Stimulated activated CD8-positive, alpha-beta memory T cell treated with anti-CD3 and anti-CD28 coated beads, Interleukin-7, amount 100 ng/mL, for 1 hour (primary cell): ENCODE data around the gene GBP4.

Experiments
- DNase-seq, 2 donors: peaks; one replicate each; pipeline ENCODE4 v3.0.0-alpha.2; 2020; ENCODE audit warnings: low read depth in 2 of 2

The GBP4 gene

DNA sequence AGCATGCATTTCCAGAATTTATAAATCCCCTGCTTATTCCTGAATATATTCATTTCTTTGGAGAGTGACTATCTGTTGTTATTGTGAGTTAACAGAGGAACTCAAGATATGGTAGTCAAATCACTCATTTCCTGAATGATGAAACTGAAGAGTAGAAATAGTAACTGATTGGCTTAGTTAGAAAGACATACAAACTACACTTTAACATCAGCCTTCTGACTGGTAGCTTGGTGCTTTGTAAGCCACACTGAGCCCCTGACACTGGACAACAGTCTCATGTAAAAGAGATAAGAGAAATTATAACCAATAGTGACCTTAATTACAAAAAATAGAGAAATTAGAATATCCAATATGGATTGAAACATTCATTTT is 27.7 kb downstream of the GBP4 start:
- no peak for DNase-seq

DNA sequence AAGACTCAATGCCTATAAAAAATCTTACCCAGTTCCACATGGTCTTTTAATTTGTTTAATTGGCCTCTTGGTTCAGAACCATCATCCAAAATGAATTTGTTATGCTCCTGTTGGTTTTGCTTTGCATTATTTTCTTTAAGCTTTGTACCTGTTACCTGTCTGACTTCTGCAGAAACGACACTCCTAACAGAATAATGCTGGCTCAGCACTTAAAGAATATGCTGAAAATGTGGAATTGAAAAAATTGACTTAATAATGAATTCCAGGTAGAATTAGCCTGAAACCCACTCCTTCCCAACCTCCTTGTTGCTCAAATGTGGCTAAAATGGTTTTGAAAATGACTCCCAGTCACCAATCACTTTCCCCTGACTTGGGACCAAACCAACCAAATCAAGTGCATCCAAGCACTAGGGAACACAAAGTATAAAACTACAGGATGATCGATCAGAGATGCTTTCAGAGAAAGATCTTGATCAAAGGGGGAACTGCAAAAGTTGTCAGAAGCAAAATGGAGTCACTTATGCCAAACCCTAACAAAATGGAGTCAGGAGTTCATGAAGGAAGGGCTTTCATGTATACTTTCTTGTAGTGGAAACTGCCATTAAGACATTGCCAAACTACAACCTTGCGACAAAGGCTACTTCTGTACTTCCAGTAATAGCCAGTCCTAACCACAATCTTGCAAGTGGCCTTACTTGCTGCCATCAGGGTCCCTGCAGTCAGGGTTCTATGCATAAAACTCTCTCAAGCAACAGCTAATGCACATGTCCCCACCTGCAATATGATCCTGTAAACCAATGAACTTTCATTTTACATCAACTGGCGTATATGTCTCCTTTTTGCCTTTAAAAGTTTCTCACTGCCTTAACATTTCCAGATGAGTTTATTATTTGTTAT is 28.3 kb downstream of the GBP4 start:
- DNase-seq, result no peak

DNA sequence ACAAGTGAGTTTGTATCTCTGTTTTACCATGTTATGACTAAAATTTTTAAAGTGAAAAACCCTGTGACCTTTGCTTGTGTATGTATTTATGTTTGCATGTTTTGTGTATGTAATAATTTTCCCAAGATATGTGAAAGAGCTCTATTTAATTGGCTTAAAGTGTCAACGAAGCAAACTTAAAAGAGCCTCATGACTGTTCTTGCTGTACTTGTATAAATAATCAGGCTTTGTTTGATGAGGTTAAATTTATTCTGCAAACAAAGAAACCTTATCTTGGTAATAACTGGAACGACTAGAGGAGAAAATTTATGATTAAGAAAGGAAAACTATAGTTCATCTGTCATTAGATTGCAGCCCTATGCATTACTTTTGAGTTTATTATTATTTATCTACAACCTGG is 29.6 kb downstream of the GBP4 start:
- no peak for DNase-seq

DNA sequence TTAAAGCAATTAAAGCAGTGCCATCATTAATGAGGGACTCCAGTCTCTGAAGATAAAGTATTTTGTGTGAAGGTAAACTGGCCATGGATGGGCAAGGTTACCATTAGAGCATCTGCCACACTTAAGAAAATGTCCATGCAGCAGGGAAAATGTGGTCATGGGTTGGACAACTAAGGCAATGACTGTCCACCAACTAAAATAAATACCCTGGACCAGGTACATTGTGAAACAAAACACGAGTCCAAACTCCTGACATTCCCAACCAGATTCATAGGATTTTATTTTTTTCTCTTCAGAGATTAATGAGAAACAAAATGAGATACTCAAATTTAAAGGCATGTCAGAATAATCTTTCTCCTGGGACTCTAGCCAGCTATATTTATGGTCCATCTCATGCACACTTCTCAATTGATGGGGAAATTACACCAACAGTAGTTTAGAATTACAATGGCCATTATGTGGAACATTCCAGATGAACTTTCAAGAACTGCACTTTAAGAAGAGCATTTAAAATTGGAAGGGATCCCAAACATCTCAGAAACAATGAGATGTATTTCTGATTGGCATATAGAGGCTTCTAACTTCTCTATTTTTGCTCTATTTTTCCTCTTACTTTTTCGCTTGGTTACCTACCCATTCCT is 31.0 kb downstream of the GBP4 start:
- DNase-seq, result no peak

DNA sequence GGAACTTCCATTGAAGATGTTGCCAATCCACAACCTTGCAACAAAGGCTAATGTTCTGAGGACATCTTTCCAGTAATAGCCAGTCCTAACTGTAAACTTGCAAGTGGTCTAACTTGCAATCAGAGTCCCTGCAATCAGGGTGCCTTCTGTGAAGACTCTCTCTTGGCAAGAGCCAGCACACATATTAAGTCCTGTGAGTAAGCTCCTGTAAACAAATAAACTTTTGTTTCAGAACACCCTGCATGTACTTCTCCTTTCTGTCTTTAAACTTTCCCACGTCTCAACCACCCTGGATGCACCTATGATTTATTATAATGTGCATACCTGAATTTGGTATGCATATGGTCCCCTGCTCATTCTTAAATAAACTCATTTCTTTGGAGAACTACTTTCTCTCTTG is 32.0 kb downstream of the GBP4 start:
- DNase-seq, result no peak

DNA sequence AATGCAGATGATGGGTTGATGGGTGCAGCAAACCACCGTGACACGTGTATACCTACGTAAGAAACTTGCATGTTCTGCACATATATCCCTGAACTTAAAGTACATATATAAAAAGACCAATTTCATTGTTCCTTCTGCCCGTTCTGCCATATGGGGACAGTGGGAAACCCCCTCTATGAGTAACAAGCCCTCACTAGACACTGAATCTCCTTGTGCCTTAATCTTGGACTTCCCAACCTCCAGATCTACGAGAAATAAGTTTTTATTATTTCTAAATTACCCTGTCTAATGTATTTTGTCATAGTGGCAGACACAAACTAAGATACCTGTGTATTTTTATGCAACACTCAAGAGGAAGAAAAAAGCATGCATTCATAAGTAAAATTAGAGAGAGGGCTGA is 32.9 kb downstream of the GBP4 start:
- no peak for DNase-seq

DNA sequence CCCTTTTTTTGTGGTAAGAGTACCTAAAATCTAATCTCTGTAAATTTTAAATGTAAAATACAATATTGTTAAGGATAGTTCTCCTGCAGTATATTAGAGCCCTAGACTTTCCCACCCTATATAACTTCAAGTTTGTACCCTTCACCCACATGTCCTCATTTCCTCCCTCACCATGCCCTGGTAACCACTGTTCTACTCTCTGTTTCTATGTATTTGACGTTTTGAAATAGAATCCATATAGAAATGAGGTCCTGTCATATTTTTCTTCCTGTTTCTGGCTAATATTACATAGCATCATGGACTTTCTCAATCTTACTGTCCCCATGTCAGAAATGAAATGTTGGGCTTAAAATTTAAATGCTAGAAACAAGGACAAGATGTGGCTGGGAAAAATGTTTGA is 47.7 kb downstream of the GBP4 start:
- DNase-seq, result no peak

DNA sequence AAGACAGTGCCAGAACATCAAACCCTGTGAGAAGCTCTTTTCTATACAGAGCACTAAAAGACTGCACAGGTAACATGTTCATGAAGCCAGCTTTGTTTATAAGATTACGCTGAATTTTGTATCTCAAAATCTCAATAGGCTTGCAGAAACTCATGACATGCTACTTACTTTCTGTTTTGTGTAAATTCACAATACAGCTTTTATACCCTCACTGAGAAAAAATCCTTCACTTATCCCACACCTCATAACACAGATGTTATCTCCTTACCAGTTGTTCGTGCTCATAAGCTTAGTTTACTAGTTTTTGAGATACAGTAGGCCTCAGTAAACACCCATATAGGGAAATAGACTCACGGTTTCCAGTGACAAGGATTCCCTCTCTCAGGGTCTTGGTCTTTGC is 48.8 kb downstream of the GBP4 start:
- no peak for DNase-seq

DNA sequence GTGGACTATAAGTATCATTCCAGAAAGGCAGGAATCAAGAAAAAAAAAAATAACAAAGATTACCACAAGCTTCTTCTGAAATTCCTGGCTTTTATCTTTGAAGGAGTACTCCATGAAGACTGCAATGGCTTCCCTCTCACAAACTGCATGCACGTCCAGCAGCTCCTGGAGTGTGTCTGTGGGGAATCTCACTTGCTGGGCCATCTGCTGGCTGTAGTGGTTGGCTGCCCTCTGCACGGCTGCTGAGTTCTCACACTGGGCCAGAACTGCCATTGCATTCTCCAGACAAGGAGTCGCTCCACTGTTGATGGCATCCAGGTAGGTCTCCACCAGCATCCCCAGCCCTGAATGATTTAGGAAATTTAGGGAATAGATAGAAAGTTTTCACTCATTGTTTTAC is 49.5 kb downstream of the GBP4 start:
- DNase-seq, result no peak

DNA sequence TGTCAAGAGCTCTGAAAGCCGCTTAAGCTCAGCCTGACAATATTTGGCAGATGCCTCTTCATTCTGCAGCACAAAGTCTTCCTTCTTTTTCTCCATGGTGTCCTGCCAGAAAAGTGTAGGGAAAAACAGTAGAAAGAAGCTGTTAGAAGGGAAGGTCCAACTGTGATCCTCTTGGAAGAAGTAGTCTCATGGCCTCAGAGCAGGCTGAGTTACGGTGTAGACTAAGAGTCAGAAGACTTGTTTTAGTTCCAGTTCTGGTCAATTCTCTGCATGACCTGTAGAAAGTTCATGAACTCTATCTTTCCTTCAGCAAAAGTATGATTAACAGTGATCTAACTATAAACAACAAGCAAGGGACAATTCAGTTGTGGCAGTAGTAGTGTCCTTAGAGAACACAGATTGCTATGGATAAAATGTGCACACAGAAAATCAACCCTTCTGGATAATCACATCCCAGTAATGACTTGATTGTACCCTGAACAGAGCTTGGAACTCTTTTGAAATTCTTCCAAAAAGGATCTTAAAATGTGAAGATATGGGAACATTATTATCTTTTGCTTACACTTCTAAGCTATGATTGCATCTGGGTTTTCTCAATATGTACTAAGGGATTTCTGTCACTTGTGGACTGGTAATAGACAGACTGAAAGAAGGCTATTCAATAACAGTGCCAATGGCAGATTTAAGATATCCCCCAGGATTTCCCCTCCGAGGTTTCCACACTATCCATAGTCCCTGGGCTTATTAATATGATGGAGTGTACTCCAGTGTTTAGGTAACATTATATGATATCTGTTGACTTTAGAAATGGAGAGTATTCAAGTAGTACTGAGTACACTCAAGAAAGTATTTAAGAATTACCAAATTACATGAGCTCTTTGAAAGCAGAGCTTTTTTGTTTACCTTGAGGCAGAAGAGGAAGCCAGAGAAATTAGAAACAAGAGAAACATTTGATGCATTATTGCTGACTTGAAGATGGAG is 50.8 kb downstream of the GBP4 start:
- no peak for DNase-seq

DNA sequence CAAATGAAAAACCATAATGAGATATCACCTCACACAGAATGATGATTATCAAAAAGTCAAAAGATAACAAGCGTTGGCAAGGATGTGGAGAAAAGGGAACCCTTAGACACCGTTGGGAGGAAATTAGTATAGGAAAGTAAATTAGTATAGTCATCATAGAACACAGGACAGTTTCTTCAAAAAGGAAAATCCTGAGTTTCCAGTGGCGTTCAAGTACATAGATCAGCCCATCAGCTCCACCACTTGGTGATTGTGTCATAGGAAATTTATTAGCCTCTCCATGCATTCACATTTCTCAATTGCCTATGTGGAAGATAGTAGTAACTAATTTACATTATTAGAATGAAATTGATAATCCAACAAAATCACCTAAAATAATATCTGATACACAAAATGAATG is 52.0 kb downstream of the GBP4 start:
- DNase-seq, result no peak

DNA sequence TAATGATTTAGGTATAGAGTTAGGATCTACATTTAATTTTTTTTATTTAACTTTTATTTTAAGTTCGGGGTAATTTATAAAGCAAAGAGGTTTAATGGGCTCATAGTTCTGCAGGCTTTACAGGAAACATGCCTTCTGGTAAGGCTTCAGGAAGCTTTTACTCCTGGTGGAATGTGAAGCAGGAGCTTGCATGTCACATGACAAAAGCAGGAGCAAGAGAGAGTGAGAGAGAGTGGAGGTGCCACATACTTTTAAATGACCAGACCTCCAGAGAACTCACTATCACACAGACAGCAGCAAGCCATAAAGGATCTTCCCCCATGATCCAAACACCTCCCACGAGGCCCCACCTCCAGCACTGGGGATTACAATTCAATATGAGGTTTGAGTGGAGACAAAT is 55.3 kb downstream of the GBP4 start:
- DNase-seq, result no peak

DNA sequence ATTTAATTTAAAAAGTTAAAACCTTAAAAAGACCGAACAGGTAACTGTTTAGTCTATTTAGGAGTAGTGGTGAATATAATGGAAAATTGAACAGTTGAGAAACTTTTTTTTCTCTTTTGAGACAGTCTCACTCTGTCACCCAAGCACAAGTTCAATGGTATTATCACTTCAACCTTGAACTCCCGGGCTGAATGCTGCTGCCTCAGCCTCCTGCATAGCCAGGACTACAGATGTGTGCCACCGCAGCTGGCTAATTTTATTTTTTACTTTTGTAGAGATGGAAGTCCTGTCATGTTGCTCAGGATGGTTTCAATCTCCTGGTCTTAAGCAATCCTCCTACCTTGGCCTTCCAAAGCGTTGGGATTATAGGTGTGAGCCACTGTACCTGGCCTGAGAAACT is 56.6 kb downstream of the GBP4 start:
- no peak for DNase-seq

DNA sequence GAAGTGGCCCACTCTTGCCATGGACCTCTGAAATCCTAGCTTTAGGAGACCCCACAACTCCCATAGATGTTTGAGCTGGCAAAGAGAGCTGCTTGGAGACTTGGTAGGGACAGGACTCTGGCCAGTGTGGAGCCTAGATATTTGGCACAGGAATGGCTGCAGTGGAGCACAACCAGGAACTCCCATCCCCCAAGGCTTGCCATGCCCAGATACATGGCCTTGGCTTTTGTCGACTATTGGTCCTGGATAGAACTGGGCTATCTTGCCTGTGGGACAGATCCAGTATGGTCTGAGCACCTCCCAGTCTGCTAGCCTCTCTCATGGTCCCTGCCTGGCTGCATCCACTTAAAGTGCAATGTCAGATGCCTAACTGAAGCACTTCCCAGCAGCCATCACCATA is 65.0 kb downstream of the GBP4 start:
- DNase-seq, result no peak
